ENCODE measurements around the gene SPATA22.
"Not testable (repeated sequence)": the region's sequence is repeated elsewhere in the genome, so short reads cannot be mapped to it uniquely, and the experiment has no call there.

The SPATA22 gene

DNA sequence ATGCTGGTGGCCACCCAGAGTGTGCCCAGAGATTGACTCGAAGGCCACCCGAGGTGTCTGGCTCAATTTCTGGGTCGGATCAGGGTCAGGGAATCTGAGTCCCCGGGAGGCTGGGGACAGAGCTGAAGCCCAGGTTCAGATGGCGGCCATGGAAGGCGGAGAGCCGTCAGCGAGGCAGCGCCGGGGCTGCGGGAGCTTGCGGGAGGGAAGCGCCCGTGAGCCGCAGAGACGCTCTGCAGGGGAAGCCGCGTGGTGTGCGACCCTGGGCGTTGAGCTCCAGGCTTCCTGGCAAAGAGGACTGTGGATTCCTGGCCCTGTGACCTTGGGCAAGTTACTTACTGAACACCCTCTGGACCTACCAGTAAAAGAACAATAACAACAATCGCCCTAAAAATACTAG is 518 bp upstream of the SPATA22 start:
- no peak for DNase-seq (ENCODE audit: low spot score)

DNA sequence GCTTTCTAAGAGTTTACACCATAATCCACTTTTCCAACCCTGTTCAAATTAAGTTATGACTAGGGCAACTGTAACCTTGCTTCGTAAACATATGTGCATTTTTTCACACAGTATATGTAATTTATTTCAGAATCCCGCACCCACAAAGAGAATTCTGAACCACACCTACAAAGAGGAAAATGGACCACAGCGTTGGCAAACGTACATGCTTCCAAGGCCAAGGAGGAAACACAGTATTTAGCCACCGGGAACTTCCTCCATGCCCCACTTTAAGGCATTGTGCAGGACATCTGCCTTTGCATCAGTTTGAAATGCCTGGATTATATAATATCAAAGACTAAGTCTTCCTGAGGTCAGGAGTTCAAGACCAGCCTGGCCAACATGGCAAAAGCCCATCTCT is 2.1 kb downstream of the SPATA22 start:
- no peak for DNase-seq (ENCODE audit: low spot score)

DNA sequence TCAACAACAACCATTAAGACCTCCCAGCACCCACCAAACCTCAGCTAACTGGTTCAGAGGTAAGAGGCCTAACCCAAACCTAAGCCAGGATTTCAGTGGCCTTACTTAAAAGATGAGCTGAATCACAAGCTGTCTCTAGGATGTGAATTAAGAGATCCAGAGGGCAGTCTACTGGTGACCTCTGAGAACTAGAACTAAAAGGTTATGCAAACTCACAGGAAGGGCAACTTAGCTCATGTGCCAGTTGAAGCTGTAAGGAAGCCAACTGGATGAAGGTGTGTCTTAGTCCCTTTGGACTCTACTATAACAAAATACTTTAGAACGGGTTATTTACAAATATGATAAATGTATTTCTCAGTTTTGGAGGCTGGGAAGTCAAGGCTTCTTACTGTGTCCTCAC is 5.3 kb downstream of the SPATA22 start:
- not testable (repeated sequence) for DNase-seq (ENCODE audit: low spot score)

DNA sequence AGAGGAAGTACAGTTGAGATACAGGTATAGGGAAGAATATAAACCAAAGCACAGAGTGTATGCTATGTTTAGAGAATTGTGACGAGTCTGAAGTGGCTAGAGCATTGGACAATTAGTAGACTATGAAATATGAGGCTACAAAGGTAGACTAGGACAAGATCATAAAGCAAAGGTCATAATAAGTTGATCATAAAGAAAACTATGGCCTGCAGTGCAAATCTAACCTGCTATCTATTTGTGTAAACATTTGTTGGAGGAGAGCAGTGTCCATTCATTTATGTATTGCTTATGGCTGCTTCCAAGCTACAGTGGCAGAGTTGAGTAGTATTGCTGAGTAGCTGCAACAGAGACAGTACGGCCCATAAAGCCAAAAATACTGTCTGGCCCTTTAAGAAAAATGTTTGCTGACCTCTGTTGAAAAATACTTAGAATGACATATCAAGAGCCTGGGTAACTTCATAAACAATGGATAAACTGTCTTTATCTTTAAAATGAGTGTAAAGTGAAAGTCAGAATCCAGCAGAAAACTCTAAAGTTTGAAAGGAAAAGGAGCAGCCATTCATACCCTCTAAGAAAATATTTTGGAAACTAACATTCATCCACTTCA is 23.5 kb downstream of the SPATA22 start:
- no peak for DNase-seq (ENCODE audit: low spot score)

- peak; percentile 12 for DNase-seq (ENCODE audit: low spot score)
Observed at GRCh38 chr17:3447625-3448024, 24.0 kb downstream of the SPATA22 start.

- no peak for DNase-seq (ENCODE audit: low spot score)
Observed at GRCh38 chr17:3440451-3440850, 31.2 kb downstream of the SPATA22 start.

GRCh38 chr17:3438368-3438767 is 33.3 kb downstream of the SPATA22 start:
- no peak for DNase-seq (ENCODE audit: low spot score)

DNA sequence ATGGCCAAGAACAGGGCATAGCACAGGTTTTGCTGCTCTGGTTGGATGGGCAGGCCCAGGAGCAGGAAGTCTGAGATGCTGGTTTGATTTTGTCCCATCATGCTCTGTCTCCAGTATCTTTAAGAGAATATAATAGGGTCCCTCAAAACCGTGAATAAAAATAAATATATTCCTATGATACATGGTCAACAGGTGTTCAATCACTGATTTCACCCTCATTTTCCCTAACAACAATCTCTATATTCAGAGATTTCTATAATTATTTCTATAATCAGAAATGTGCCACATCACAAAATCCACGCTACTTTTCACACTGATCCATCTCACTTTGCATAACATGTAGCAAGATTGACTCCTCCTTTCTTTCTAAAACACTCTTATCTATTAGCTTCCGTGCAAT is 37.9 kb downstream of the SPATA22 start, which contains the start of gene OR1E2:
Gene OR1E2, minus strand, starts transcription at position 101 of the 400 bp plus-strand sequence. Its CDS starts 0 bp downstream, at position 101.
- no peak for DNase-seq (ENCODE audit: low spot score)

DNA sequence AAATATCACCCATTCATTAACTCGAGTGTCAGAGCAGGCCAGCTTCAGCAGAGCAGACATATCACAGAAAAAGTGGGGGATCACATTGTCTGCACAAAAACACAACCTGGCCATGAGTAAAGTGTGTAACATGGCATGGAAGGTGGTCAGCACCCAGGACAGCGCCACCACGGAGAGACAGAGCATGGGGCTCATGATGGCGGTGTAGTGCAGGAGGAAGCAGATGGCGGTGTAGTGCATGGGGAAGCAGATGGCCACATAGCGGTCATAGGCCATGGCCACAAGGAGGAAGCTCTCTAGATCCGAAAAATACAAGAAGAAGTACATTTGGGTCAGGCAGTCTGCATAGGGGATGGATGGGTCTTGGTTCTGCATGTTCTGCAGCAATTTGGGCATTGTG is 38.4 kb downstream of the SPATA22 start:
- DNase-seq (ENCODE audit: low spot score) = not testable (repeated sequence)

DNA sequence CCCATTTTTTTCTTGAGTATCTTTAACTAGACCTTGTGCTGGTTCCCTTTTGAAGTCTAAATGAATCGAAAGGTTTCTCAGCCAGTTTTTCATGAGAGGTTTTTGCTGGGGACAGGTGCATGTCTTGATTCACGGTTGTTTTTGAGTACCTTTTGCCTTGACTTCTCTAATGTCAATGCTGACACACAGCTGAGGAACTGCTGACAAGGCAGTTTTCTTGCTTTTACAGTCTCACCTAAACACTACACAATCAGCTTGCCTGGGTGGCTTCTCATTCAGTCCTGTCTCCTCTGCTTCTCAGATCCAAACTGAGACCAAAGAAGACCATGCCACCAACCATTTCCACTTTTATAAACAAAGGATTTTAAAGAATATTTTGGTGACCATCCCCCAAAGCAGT is 53.4 kb downstream of the SPATA22 start:
- no peak for DNase-seq (ENCODE audit: low spot score)

GRCh38 chr17:3415610-3416009 is 56.0 kb downstream of the SPATA22 start:
- no peak for DNase-seq (ENCODE audit: low spot score)

GRCh38 chr17:3412216-3412615 is 59.4 kb downstream of the SPATA22 start:
- not testable (repeated sequence) for DNase-seq (ENCODE audit: low spot score)

DNA sequence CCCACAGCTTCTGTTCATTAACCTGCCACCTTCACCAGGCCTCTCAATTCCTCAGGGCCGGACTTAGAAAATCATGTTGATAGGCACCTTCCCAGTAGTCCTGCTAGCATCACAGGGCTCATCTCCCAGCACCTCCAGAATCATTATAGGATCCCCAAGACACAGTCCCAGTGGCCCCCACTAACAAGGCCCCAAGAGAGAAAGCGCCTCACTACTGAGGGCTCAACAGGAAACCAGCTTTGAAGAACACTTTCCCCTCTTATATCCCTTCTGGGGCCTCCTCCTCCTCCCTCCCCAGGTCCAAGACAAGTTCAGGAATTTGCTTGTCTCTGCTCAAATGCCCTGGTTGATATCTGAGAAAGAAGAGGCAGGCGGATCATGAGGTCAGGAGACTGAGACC is 60.5 kb downstream of the SPATA22 start, which contains the start of gene OR3A3:
Gene OR3A3, plus strand, starts transcription at position 301 of the 400 bp plus-strand sequence.
- no peak for DNase-seq (ENCODE audit: low spot score)

DNA sequence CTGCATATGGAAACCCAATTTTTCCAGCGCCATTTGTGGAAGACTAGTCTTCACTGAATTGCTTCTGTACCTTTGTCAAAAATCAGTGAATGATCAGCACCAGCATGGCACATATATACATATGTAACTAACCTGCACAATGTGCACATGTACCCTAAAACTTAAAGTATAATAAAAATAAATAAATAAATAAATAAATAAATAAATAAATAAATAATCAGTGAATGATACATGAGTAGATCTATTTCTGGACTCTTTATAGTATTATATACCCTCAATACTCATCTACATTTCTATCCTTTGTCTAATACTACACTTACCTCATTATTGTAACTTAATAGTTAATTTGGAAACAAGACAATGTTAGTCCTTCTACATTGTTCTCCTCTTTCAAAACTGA is 67.8 kb downstream of the SPATA22 start:
- DNase-seq (ENCODE audit: low spot score) = not testable (repeated sequence)

GRCh38 chr17:3401786-3402185 is 69.8 kb downstream of the SPATA22 start:
- no peak for DNase-seq (ENCODE audit: low spot score)

DNA sequence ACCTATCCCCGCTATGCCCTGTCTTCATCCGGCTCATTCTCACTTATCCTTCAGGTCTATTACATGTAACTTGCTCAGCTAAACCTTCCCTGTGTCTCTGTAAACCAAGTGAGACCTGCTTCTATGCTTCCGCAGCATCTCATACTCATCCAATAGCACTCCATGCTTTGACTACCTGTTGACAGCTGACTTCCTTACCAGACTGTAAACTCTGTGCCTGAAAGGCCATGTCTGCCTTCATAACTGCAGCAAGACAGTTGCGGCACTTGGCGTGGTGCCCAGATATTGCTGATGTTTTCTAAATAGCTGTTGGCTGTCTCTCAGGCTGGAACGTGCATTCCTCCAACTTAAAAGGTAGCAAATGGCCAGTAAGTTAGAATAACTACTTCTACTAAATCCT is 71.6 kb downstream of the SPATA22 start:
- no peak for DNase-seq (ENCODE audit: low spot score)

DNA sequence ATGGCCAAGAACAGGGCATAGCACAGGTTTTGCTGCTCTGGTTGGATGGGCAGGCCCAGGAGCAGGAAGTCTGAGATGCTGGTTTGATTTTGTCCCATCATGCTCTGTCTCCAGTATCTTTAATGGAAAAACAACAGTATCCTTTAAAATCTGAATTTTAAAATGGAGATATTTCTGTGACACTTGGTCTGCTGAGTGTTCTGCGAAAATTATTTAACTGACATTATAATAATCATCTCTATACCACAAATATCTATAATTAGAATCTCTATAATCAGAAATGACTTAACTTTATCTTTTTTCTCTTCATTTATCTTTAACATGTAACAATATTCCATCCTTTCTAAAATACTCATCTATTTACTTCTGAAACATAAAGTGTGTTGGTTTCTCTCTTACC is 73.3 kb downstream of the SPATA22 start, which contains the start of gene OR1E1:
Gene OR1E1, minus strand, starts transcription at position 101 of the 400 bp plus-strand sequence. Its CDS starts 0 bp downstream, at position 101.
- DNase-seq (ENCODE audit: low spot score) = no peak

- DNase-seq (ENCODE audit: low spot score) = not testable (repeated sequence)
Observed at GRCh38 chr17:3397801-3398200, 73.8 kb downstream of the SPATA22 start.

Measured in cerebellar cortex (tissue), 1 donor.